ENCODE results near the gene NUDT6. TPM values are rescaled to one million over a fixed set of nuclear protein-coding genes. Genes with fewer than 3 reads are reported as not detected.

NUDT6 gene
- total RNA-seq, 1 donor from 2014 or later = 9.3 TPM

DNA sequence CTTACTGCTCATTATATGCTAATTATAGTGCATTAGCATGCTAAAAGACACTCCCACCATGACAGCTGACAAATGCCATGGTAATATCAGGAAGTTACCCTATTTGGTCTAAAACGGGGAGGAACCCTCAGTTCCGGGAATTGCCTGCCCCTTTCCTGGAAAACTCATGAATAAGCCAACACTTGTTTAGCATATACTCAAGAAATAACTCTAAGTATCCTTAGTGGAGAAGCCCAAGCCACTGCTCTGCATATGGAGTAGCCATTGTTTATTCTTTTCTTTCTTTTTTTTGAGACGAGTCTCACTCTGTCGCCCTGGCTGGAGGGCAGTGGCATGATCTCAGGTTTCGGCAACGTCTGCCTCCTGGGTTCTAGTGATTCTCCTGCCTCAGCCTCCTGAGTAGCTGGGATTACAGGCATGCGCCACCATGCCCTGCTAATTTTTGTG, 15.5 kb downstream of the NUDT6 start:
- Mint-ChIP-seq H3K27ac (no peak overlapping the region), H3K4me1 (no peaks in the 10 kb centered on the region), H3K36me3 (peaks cover 11% of the 10 kb centered on the region), H3K9me3 (no peaks in the 10 kb centered on the region), H3K27me3 (ENCODE audit: low read depth) (no peaks in the 10 kb centered on the region), H3K4me3 (no peak overlapping the region)
- no peak for DNase-seq (ENCODE audit: low spot score in 2 of 2, unreplicated experiment in 2 of 2)
- TF ChIP-seq, protein P1, sequence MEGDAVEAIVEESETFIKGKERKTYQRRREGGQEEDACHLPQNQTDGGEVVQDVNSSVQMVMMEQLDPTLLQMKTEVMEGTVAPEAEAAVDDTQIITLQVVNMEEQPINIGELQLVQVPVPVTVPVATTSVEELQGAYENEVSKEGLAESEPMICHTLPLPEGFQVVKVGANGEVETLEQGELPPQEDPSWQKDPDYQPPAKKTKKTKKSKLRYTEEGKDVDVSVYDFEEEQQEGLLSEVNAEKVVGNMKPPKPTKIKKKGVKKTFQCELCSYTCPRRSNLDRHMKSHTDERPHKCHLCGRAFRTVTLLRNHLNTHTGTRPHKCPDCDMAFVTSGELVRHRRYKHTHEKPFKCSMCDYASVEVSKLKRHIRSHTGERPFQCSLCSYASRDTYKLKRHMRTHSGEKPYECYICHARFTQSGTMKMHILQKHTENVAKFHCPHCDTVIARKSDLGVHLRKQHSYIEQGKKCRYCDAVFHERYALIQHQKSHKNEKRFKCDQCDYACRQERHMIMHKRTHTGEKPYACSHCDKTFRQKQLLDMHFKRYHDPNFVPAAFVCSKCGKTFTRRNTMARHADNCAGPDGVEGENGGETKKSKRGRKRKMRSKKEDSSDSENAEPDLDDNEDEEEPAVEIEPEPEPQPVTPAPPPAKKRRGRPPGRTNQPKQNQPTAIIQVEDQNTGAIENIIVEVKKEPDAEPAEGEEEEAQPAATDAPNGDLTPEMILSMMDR (IDR thresholded peaks at IDR 0.05; ENCODE audit: unreplicated experiment) = no peak

DNA sequence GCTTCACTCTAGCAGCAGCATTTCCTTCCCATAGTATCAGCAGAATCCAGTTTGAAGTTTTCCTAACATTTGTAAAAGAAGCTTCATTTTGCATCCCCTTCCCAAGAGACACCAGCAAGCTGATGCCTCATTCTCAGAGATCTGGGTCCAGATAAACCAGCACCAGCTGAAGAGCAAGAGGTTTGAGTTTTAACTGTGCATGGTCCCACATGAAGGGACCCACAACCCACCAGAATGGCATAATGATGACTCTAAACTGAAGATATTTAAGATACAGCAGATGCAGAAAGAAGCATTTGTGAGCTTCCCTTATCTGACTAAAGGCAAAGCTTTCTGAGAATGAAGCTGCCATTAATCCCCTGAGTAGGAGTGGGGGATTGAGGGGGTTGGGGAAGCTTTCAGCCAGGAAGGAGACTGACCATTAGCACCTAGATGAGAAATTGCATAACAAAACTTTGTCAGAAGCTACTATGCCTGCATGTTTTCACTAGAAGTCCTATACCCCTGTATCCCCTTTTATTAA, 18.6 kb downstream of the NUDT6 start:
- Mint-ChIP-seq H3K27me3 (ENCODE audit: low read depth) (no peaks in the 10 kb centered on the region), H3K36me3 (peaks cover 10% of the 10 kb centered on the region), H3K4me3 (no peak overlapping the region), H3K4me1 (no peaks in the 10 kb centered on the region), H3K27ac (peak overlapping the region; percentile 59), H3K9me3 (no peaks in the 10 kb centered on the region)
- no peak for DNase-seq (ENCODE audit: low spot score in 2 of 2, unreplicated experiment in 2 of 2)
- TF ChIP-seq, protein P1 (IDR thresholded peaks at IDR 0.05; ENCODE audit: unreplicated experiment) = no peak

DNA sequence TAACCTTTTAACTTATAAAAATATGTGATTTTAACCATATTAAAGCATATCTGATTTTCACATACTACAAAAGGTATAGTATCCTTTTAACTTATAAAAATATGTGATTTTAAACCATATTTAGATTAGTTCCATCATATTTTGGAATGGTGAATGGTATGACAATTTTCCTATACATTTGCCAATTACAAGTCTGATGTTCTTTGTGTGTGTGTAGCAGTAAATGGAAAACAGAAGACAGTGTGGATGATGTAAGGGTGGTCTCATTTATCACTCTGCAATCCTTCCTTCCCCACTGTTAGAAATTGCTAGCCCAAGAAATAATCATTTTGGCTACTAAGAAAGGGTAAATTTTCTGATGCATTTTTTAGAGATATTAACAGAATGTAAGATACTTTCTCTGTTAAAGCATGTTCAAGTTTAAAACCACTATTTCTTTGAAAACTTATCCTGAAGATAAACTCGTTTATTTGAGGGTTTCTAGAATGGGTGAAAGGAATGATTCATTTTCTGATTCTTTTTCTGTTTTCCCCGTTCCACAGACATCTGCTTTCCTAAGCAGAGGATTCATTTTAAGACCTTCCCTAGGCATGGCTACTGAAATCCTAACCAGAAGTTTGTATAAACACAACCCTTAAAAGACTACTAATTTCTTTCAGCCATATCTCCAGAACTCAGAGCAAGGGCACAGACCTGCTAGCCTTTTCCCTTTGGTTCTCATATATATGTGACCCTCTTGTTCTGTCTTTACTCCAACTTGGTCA, 21.0 kb downstream of the NUDT6 start:
- no peak overlapping the region for H3K27ac Mint-ChIP-seq
- peaks cover 13% of the 10 kb centered on the region for H3K36me3 Mint-ChIP-seq
- no peaks in the 10 kb centered on the region for H3K9me3 Mint-ChIP-seq
- TF ChIP-seq, protein P1 (IDR thresholded peaks at IDR 0.05; ENCODE audit: unreplicated experiment) = no peak
- no peak overlapping the region for H3K4me3 Mint-ChIP-seq
- H3K4me1 Mint-ChIP-seq = no peaks in the 10 kb centered on the region
- DNase-seq (ENCODE audit: low spot score in 2 of 2, unreplicated experiment in 2 of 2) = no peak
- no peaks in the 10 kb centered on the region for H3K27me3 Mint-ChIP-seq (ENCODE audit: low read depth)

DNA sequence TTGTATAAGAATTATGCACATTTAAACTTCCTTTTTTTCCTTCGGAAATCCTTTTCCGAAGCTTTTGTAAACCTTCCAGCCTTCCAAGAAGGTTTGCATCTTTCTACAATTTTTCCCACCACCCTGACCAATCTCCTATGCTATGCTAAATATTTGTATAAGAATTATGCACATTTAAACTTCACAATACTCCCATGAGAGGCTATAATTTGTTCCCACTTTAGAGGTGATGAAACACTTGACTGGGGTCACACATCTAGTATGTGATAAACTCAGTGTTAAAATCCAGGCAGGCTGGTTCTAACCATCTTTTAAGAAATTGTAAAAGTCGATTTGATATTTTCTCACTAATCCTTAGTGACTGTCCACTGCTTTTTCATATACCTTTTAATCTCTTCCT, 22.1 kb downstream of the NUDT6 start:
- DNase-seq (ENCODE audit: low spot score in 2 of 2, unreplicated experiment in 2 of 2) = no peak
- Mint-ChIP-seq H3K4me1 (no peaks in the 10 kb centered on the region), H3K4me3 (no peak overlapping the region)

DNA sequence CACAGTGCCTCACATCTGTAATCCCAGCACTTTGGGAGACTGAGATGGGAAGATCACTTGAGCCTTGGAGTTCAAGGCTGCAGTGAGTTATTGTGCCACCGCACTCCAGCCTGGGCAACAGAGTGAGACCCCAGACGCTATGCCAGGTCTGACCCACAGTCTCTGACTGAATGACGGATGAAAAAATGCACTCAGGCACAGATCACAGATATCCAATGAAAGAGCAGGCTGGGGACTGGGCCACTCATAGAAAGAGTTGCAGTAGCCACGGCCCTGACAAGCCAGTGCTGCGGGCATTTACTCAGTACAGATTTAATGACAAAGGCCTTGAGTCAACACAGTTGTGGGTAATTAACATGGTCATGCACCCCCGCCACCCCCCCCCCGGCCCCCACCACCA, 22.7 kb downstream of the NUDT6 start:
- H3K4me1 Mint-ChIP-seq = no peaks in the 10 kb centered on the region
- no peak for DNase-seq (ENCODE audit: low spot score in 2 of 2, unreplicated experiment in 2 of 2)
- TF ChIP-seq, protein P1 (IDR thresholded peaks at IDR 0.05; ENCODE audit: unreplicated experiment) = no peak

More for the DNA sequence above, 22.1 kb downstream of the NUDT6 start:
- Mint-ChIP-seq H3K27ac (no peak overlapping the region), H3K27me3 (ENCODE audit: low read depth) (no peaks in the 10 kb centered on the region), H3K36me3 (peaks cover 11% of the 10 kb centered on the region), H3K9me3 (no peaks in the 10 kb centered on the region)
- TF ChIP-seq, protein P1 (IDR thresholded peaks at IDR 0.05; ENCODE audit: unreplicated experiment) = no peak

More for the DNA sequence above, 22.7 kb downstream of the NUDT6 start:
- H3K4me3 Mint-ChIP-seq = no peak overlapping the region
- H3K27ac Mint-ChIP-seq = no peak overlapping the region
- no peaks in the 10 kb centered on the region for H3K27me3 Mint-ChIP-seq (ENCODE audit: low read depth)
- peaks cover 7% of the 10 kb centered on the region for H3K36me3 Mint-ChIP-seq
- no peaks in the 10 kb centered on the region for H3K9me3 Mint-ChIP-seq

All from mesothelial cell of epicardium (in vitro differentiated cells).